ENCODE measurements around the gene EDN2. TPM values are rescaled to one million over a fixed set of nuclear protein-coding genes. Genes with fewer than 3 reads are reported as not detected.

The EDN2 gene
- total RNA-seq, 1 donor from 2014 or later, result not detected

DNA sequence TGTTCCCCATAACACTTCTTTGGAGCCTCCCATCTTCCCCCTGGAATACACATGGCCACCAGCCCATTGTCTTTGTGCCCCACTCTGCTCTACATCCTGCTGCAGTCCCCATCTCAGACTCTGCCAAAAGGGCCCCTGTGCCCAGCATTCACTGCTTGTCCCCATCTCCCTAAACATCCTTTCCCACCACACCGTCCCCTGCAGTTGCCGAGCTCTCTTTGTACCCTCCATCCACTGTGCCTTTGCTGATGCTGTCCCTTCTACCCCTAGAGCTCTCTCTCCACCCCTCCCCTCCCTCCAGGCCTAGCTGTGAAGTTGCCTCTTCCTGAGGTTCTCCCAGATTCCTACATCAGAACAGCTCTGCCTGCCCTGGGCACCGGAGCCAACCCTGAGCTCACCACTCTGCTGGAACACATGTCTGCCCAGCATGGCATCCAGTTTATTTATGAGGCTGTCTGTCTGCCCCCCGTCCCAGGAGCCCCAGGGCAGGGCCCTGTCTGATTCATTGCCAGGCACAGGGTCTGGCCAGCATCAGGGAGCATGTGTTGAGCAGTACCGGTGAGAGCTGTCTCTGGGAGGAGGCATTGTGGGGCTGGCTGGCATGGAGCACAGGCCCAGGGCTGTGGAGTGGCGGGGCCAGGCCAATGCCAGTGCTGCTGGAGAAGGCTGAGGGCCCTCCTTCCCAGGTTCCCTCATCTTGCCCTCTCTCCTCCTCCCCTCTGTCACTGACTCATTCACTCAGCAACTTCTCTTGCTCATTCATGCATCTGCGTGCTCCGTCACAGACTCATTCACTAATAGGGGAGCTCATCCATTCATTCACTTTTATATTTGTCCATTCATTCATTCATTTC is 28.8 kb downstream of the EDN2 start:
- Mint-ChIP-seq H3K9me3 (ENCODE audit: low read depth) (no peaks in the 10 kb centered on the region), H3K27ac (no peak overlapping the region), H3K27me3 (peaks cover 17% of the 10 kb centered on the region), H3K4me3 (ENCODE audit: low read depth) (no peak overlapping the region), H3K4me1 (ENCODE audit: low read depth) (no peaks in the 10 kb centered on the region), H3K36me3 (ENCODE audit: insufficient read depth) (no peaks in the 10 kb centered on the region)
- TF ChIP-seq, protein P1, sequence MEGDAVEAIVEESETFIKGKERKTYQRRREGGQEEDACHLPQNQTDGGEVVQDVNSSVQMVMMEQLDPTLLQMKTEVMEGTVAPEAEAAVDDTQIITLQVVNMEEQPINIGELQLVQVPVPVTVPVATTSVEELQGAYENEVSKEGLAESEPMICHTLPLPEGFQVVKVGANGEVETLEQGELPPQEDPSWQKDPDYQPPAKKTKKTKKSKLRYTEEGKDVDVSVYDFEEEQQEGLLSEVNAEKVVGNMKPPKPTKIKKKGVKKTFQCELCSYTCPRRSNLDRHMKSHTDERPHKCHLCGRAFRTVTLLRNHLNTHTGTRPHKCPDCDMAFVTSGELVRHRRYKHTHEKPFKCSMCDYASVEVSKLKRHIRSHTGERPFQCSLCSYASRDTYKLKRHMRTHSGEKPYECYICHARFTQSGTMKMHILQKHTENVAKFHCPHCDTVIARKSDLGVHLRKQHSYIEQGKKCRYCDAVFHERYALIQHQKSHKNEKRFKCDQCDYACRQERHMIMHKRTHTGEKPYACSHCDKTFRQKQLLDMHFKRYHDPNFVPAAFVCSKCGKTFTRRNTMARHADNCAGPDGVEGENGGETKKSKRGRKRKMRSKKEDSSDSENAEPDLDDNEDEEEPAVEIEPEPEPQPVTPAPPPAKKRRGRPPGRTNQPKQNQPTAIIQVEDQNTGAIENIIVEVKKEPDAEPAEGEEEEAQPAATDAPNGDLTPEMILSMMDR (IDR thresholded peaks at IDR 0.05; ENCODE audit: unreplicated experiment), result no peak
- no peak for DNase-seq (ENCODE audit: low spot score, unreplicated experiment)

DNA sequence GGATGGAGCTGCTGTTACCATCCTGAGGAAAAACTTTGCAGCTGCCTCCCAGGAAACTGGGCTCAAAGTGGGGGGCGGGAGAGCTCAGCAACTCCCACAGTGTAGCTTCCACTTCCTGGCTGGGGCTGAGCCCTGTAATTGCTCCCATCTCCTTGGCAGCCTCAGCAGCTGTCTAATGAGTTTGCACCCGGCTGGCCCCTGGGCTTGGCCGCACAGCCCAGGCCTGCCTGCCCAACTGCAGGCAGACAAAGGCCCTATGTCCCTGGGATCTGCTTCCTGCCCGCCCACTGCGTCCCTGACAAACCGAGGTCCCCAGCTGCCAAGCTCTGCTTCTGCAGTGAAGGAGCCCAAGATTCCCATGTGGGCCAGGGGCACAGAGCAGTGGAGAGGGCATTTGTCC is 30.1 kb downstream of the EDN2 start:
- Mint-ChIP-seq H3K27ac (no peak overlapping the region), H3K36me3 (ENCODE audit: insufficient read depth) (no peaks in the 10 kb centered on the region), H3K27me3 (peaks cover 18% of the 10 kb centered on the region), H3K4me1 (ENCODE audit: low read depth) (no peaks in the 10 kb centered on the region), H3K9me3 (ENCODE audit: low read depth) (no peaks in the 10 kb centered on the region), H3K4me3 (ENCODE audit: low read depth) (no peak overlapping the region)
- DNase-seq (ENCODE audit: low spot score, unreplicated experiment), result no peak
- TF ChIP-seq, protein P1 (IDR thresholded peaks at IDR 0.05; ENCODE audit: unreplicated experiment), result no peak

DNA sequence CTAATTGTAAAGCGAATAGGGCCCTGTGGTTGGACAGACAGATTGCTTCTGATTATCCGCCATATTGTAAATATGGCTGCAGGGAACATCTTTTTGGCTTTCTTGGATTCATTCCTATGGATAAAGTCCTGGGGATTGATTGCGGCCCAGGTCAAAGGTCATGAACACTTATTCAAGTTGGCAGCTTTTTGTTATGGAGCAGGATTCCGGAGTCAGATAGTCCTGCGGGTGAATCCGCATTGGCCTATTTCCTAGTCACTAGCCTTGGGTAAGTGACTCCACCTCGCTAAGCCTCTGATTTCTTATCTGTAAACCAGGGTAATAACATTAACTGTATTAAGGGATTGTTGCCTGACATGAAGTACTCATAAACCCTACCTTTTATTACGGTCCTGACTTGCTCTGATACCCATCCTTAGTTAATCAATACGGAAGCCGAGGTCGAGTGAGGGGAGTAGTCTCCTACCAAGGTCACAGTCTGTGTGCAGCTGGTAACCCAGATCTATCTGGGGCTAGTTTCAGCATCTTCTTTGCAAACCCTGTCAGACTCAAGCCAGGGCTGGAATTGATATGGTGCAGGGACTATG is 31.7 kb downstream of the EDN2 start:
- no peaks in the 10 kb centered on the region for H3K36me3 Mint-ChIP-seq (ENCODE audit: insufficient read depth)
- no peak for DNase-seq (ENCODE audit: low spot score, unreplicated experiment)
- H3K4me1 Mint-ChIP-seq (ENCODE audit: low read depth), result no peaks in the 10 kb centered on the region
- H3K4me3 Mint-ChIP-seq (ENCODE audit: low read depth), result no peak overlapping the region
- H3K27me3 Mint-ChIP-seq, result peaks cover 17% of the 10 kb centered on the region
- TF ChIP-seq, protein P1 (IDR thresholded peaks at IDR 0.05; ENCODE audit: unreplicated experiment), result no peak
- H3K9me3 Mint-ChIP-seq (ENCODE audit: low read depth), result no peaks in the 10 kb centered on the region
- H3K27ac Mint-ChIP-seq, result no peak overlapping the region

DNA sequence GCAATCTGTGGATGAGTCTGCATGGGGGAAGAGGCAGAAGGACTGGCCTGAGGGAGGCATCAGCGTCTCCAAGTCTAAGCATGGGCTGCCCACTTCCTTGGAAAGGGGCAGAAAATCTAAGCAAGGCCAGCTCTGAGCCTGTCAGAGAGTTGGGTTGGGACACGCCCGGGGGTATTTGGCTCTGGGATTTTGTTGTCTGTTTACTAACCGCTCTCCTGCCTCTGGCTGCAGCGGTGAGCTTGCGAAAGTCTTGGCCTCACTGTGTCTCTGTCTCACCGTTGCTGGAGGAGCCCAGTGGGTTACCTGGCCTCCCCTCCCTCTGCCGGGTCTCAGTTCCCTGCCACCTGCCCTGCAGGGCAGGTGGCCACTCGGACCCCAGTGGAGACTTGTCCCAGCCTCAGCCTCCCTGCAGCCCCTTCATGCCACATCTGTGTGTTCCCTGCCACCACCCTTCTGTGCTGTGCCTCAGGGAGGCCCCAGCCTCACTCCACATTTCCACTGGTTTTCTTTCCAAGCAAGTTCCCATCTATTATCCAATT is 33.7 kb downstream of the EDN2 start:
- DNase-seq (ENCODE audit: low spot score, unreplicated experiment), result no peak
- Mint-ChIP-seq H3K36me3 (ENCODE audit: insufficient read depth) (no peaks in the 10 kb centered on the region), H3K4me1 (ENCODE audit: low read depth) (no peaks in the 10 kb centered on the region), H3K9me3 (ENCODE audit: low read depth) (no peaks in the 10 kb centered on the region), H3K27me3 (peaks cover 14% of the 10 kb centered on the region), H3K27ac (no peak overlapping the region), H3K4me3 (ENCODE audit: low read depth) (no peak overlapping the region)
- TF ChIP-seq, protein P1 (IDR thresholded peaks at IDR 0.05; ENCODE audit: unreplicated experiment), result no peak

DNA sequence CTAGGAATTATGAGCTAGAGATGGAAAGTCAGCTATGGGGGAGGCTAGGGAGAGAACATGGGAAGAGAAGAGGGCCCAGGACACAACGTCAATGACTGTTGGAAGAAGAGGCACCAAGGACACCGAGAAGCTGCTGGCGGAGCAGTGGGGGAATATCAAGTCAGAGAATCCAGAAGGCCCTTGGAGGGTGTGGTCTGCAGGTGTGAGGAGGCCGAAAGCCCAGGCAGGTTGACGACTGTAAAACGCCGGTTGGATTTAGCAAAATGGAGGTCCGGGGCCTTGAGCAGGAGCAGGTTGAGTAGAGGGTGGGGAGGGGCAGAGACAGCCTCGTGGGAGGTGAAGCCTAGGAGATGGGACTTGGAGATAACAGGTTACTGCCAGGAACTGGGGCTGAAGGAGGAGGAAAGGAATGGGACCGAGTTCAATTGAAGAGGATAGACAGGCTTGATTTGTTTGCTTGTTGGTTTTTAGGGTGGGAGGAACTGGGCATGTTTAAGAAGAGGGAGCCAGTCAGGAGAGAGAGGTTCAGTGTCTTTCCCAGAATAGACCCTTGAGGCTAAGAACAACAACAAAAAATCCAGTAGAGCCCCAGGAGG is 35.1 kb downstream of the EDN2 start:
- Mint-ChIP-seq H3K36me3 (ENCODE audit: insufficient read depth) (no peaks in the 10 kb centered on the region), H3K27ac (no peak overlapping the region), H3K4me3 (ENCODE audit: low read depth) (no peak overlapping the region), H3K9me3 (ENCODE audit: low read depth) (no peaks in the 10 kb centered on the region), H3K27me3 (peaks cover 14% of the 10 kb centered on the region), H3K4me1 (ENCODE audit: low read depth) (no peaks in the 10 kb centered on the region)
- TF ChIP-seq, protein P1 (IDR thresholded peaks at IDR 0.05; ENCODE audit: unreplicated experiment), result no peak
- no peak for DNase-seq (ENCODE audit: low spot score, unreplicated experiment)

All from progenitor cell of endocrine pancreas (in vitro differentiated cells).